SU-DHL-6 (cell line): ENCODE results near the gene SELENOH.

Experiments used
- H2AFZ ChIP-seq: fragments of 200-600 bp; sonication (generic); 2 replicates; pipeline ENCODE4 v1.6.1; 2014; ENCODE audit warnings: low read depth, mild to moderate bottlenecking, moderate library complexity, mixed read lengths, antibody characterized with exemption, low read length; ENCODE audit not compliant: severe bottlenecking
- H3F3A ChIP-seq: fragments of 200-600 bp; shearing (Covaris generic); 2 replicates; pipeline ENCODE4 v1.6.0; 2016; ENCODE audit warnings: antibody characterized with exemption, mild to moderate bottlenecking; ENCODE audit not compliant: insufficient read depth
- H3K27ac ChIP-seq: fragments of 200-600 bp; sonication (generic); 2 replicates; pipeline ENCODE4 v1.5.1; 2016; ENCODE audit warnings: low read depth, mild to moderate bottlenecking, low read length, moderate library complexity, mixed read lengths
- H3K27me3 ChIP-seq: fragments of 200-600 bp; sonication (generic), shearing (Covaris generic); 2 replicates; pipeline ENCODE4 v1.6.0; 2014; ENCODE audit warnings: mild to moderate bottlenecking, low read length
- H3K36me3 ChIP-seq: fragments of 200-600 bp; sonication (generic); 2 replicates; pipeline ENCODE4 v1.6.1; 2014; ENCODE audit warnings: mild to moderate bottlenecking, low read length, mixed read lengths
- H3K4me2 ChIP-seq: fragments of 300-600, 200-600 bp; shearing (Covaris generic), sonication (generic); 2 replicates; pipeline ENCODE4 v1.6.0; 2014; ENCODE audit warnings: low read length, low read depth, mild to moderate bottlenecking; ENCODE audit not compliant: poor library complexity, severe bottlenecking
- H3K4me3 ChIP-seq: fragments of 200-600 bp; sonication (generic); 2 replicates; pipeline ENCODE4 v1.5.1; 2014; ENCODE audit warnings: antibody characterized with exemption, low read length, mild to moderate bottlenecking, mixed read lengths; ENCODE audit not compliant: insufficient read depth, poor library complexity, severe bottlenecking
- H3K79me2 ChIP-seq: fragments of 200-600 bp; sonication (generic); 2 replicates; pipeline ENCODE4 v1.6.1; 2014; ENCODE audit warnings: mild to moderate bottlenecking, low read length, moderate library complexity; ENCODE audit not compliant: insufficient read depth
- H3K9ac ChIP-seq: fragments of 200-600 bp; sonication (generic); 2 replicates; pipeline ENCODE4 v1.7.0; 2014; ENCODE audit warnings: mild to moderate bottlenecking, low read length
- H3K9me2 ChIP-seq: fragments of 200-600 bp; sonication (generic); replicated peaks from 2 replicates; pipeline ENCODE4 v1.6.1; 2014; ENCODE audit warnings: low read length; ENCODE audit not compliant: insufficient read depth
- H3K9me3 ChIP-seq: fragments of 200-600 bp; sonication (generic); 2 replicates; pipeline ENCODE4 v1.6.1; 2014; ENCODE audit warnings: low read length, mixed read lengths; ENCODE audit not compliant: insufficient read depth
- H4K20me1 ChIP-seq: fragments of 200-600 bp; sonication (generic); 2 replicates; pipeline ENCODE4 v1.6.1; 2014; ENCODE audit warnings: low read depth, mild to moderate bottlenecking, antibody characterized with exemption, low read length, moderate library complexity, mixed read lengths
- CTCF ChIP-seq: fragments of 200-600 bp; sonication (generic); IDR thresholded peaks from one replicate; pipeline ENCODE4 v1.5.1; 2017; ENCODE audit warnings: antibody characterized with exemption, mild to moderate bottlenecking, low read length, moderate library complexity; ENCODE audit not compliant: insufficient read depth, poor library complexity, severe bottlenecking
- EZH2phosphoT487 ChIP-seq: fragments of 200-600 bp; sonication (generic), shearing (Covaris generic); conservative IDR thresholded peaks from 2 replicates; pipeline ENCODE4 v1.6.1; 2018; ENCODE audit warnings: mild to moderate bottlenecking, antibody characterized with exemption, low read length, moderate library complexity, mixed read lengths

Gene SELENOH

GRCh38 chr11:57729479-57729878, 11.8 kb upstream of the SELENOH start:
- Histone ChIP-seq H3K27ac (peak overlapping the region; percentile 28; the same call in 1 of the 2 replicates), H3K4me3 (no peak overlapping the region), H3K79me2 (peaks cover 94% of the 10 kb centered on the region), H2AFZ (no peak overlapping the region), H3K9ac (peak overlapping the region; percentile 6; the same call in 1 of the 2 replicates), H4K20me1 (peaks cover 6% of the 10 kb centered on the region; the same call in 1 of the 2 replicates), H3K9me3 (no peaks in the 10 kb centered on the region), H3K27me3 (no peaks in the 10 kb centered on the region), H3K4me2 (peak overlapping the region; percentile 45), H3K36me3 (no peaks in the 10 kb centered on the region), H3F3A (peaks cover 13% of the 10 kb centered on the region; the same call in 1 of the 2 replicates), H3K9me2 (no peaks in the 10 kb centered on the region)
- TF ChIP-seq EZH2phosphoT487 (no peak), CTCF (no peak)

GRCh38 chr11:57732661-57733060, 8.6 kb upstream of the SELENOH start:
- H4K20me1 ChIP-seq: no peaks in the 10 kb centered on the region
- no peak overlapping the region for H3K9ac ChIP-seq
- H3K4me3 ChIP-seq: no peak overlapping the region
- no peaks in the 10 kb centered on the region for H3K36me3 ChIP-seq
- TF ChIP-seq CTCF (no peak), EZH2phosphoT487 (no peak)
- no peaks in the 10 kb centered on the region for H3K27me3 ChIP-seq
- H2AFZ ChIP-seq: no peak overlapping the region
- no peaks in the 10 kb centered on the region for H3K9me2 ChIP-seq
- H3K79me2 ChIP-seq: peaks cover 72% of the 10 kb centered on the region
- no peaks in the 10 kb centered on the region for H3K9me3 ChIP-seq
- H3K27ac ChIP-seq: no peak overlapping the region
- peaks cover 1% of the 10 kb centered on the region; the same call in 1 of the 2 replicates for H3F3A ChIP-seq
- no peak overlapping the region for H3K4me2 ChIP-seq

- H3K9ac ChIP-seq: no peak overlapping the region
- TF ChIP-seq EZH2phosphoT487 (no peak), CTCF (no peak)
- no peaks in the 10 kb centered on the region for H3K27me3 ChIP-seq
- H3K9me3 ChIP-seq: no peaks in the 10 kb centered on the region
- no peaks in the 10 kb centered on the region for H4K20me1 ChIP-seq
- no peak overlapping the region for H3K4me3 ChIP-seq
- no peaks in the 10 kb centered on the region for H3K36me3 ChIP-seq
- peaks cover 6% of the 10 kb centered on the region for H3F3A ChIP-seq
- no peaks in the 10 kb centered on the region for H3K9me2 ChIP-seq
- no peak overlapping the region for H2AFZ ChIP-seq
- no peak overlapping the region for H3K4me2 ChIP-seq
- H3K27ac ChIP-seq: no peak overlapping the region
- peaks cover 44% of the 10 kb centered on the region for H3K79me2 ChIP-seq
These were observed 5.5 kb upstream of the SELENOH start for GRCh38 chr11:57735619-57736298.
